CD1c-positive myeloid dendritic cell (primary cell): ENCODE measurements around the gene C19orf67.
"Not testable (repeated sequence)": the region's sequence is repeated elsewhere in the genome, so short reads cannot be mapped to it uniquely, and the experiment has no call there.

Experiments
- DNase-seq: peaks from one replicate; pipeline ENCODE4 v3.0.0-alpha.2; 2016; ENCODE audit errors: extremely low spot score

C19orf67 gene

DNA sequence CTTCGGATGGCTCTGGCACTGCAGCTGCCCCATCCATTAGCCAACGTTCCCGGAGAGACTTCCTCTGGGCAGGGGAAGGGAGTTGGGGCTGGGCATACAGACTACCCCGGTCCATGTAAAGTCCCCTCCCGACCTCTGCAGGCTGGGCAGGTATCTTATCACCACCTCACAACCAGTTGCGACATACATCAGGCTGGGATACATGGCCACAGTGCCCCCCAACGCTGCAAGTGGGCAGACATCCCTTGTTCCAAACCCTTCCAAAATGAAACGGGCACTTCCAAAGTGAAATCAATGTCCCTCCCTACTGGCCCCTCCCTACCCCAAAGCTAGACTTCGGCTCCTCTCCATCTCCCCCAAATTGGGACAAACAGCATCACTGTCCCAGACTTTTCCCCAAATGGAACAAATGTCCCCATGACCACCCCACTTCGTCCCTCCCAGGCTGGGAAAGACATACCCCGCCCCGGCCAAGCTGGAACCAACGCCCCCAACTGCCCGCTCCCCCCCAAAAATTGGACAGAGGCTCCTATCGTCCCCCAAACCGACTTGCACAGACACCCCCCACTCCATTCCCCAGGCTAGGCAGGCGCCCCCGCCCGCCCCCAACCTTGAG, 28.7 kb downstream of the C19orf67 start:
- no peak for DNase-seq

- DNase-seq: no peak
Measured at GRCh38 chr19:14056069-14056666, 29.4 kb downstream of the C19orf67 start.

DNA sequence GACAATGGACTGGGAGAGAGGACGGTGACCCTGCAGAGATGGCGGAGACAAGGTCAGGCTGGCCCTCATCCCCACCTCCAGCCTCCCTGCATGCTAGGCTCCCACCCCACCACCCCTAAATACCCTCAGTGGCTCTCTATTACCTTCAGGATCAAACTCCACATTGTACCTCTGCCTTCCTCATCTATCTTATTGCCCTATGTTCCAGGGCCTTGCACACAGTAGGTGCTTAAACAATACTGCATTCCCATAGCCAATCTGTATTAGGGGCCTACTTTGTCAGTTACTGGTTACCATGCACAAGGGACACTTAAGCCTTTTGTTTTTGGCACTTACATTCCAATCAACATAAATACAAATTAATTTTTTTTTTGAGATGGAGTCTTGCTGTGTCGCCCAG, 30.2 kb downstream of the C19orf67 start:
- DNase-seq: no peak

GRCh38 chr19:14054721-14055120, 30.9 kb downstream of the C19orf67 start:
- DNase-seq: no peak

DNA sequence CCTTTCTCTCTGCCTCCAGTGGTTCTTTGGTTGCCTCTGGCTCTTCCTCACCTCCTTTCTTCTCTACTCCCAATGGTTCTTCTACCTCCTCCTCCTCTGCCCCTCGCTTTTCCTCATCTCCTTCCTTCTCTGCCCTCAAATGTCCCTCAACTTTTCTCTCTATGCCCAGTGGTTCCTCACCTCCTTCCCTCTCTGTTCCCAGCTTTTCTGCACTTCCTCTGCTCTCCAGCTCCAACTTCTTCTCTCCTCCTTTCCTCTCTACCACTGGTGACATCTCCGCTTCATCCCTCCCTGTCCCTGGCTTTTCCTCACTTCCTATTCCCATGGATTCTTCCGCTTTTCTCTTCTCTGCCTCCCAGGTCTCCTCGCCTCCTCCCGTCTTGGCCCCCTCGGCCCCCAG, 31.5 kb downstream of the C19orf67 start:
- DNase-seq: no peak

DNA sequence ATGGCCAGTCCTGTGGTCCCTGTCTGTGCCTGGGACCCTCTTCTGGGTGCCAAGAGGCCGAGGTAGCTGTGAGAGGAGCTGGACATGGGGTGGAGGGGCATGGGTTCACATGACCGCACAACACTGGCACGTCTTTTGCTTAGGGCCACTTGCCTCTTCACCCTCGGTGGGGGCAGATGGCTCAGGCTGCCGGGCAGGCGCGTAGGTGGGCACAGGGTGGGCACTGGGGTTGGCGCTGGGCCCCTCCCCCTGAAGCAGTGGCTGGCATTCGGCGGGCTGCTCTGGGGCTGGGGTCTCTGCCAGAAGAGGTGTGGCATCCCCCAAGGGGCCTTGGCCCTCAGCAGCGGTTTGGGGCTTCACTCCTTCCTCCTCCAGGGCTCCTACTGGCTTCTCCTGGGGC, 32.1 kb downstream of the C19orf67 start:
- DNase-seq: no peak

GRCh38 chr19:14053032-14053431, 32.6 kb downstream of the C19orf67 start:
- DNase-seq: no peak

DNA sequence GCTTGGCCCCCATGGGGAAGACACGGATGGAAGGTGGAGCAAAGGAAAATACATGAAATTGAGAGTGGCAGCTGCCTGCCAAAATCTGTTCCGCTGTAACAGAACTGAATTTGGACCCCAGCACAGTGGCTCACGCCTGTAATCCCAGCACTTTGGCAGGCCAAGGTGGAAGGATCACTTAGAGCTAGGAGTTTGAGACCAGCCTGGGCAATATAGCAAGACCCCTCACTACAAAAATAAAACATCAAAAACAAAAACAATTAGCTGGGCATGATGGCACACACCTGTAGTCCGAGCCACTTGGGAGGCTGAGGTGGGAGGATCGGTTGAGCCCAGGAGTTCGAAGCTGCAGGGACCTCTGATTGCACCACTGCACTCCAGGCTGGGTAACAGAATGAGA, 33.1 kb downstream of the C19orf67 start:
- no peak for DNase-seq

DNA sequence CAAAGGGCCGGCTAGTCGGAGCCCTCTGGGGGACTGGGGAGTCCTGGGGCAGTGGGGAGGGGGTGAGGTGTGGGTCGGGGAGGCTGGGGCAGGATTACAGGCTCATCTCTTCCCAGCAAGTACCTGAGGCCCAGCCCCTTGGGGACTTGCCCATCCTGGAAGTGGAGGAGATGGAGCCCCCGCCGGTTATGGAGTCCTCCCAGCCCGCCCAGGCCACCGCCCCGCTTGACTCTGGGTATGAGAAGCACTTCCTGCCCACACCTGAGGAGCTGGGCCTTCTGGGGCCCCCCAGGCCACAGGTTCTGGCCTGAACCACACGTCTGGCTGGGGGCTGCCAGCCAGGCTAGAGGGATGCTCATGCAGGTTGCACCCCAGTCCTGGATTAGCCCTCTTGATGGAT, 33.6 kb downstream of the C19orf67 start:
- DNase-seq: no peak

GRCh38 chr19:14050961-14051360, 34.6 kb downstream of the C19orf67 start:
- not testable (repeated sequence) for DNase-seq

- DNase-seq: no peak
Measured at GRCh38 chr19:14050512-14050911, 35.1 kb downstream of the C19orf67 start.

- peak; percentile 84 for DNase-seq
Measured at GRCh38 chr19:14048443-14049153, 37.0 kb downstream of the C19orf67 start.

DNA sequence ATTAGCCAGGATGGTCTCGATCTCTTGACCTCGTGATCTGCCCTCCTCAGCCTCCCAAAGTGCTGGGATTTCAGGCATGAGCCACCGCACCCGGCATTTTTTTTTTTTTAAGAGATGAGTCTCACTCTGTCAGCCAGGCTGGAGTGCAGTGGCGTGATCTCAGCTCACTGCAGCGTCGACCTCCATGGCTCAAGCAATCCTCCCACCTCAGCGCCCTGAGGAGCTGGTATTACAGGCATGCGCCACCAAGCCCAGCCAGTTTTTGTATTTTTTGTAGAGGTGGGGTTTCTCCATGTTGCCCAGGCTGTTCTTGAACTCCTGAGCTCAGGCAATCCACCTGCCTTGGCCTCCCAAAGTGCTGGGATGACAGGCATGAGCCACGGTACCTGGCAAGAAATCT, 37.7 kb downstream of the C19orf67 start:
- DNase-seq: not testable (repeated sequence)

DNA sequence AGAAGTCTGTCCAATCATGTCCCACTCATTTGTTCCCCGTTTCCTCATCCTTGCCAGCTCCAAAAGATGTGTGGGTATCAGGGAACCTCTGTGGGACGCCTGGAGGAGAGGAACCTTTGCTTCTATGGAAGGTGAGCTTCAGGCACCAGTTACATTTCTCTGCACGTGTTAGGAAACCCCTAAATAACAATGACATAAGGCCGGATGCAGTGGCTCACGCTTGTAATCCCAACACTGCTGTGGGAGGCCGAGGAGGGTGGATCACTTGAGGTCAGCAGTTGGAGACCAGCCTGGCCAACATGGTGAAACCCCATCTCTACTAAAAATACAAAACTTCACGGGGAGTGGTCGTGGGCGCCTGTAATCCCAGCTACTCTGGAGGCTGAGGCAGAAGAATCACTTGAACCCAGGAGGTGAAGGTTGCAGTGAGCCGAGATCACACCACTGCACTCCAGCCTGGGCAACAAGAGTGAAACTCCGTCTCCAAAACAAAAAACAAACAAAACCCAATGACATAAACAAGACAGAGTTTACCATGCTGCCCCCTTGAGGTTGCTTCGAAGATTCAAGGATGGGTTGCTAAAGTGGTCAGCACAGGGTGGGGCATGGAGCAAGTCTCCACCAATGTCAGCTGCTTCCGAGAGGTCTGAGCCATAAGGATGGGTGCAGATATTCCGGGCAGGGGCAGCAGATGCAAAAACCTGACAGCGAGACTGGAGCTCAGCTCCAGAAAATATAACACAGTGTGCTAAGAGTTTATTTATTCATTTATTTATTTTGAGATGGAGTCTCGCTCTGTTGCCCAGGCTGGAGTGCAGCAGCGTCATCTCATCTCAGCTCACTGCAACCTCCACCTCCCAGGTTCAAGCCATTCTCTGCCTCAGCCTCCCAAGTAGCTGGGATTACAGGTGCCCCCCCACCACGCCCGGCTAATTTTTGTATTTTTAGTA, 42.6 kb downstream of the C19orf67 start:
- peak; percentile 79 for DNase-seq

- no peak for DNase-seq
Measured at GRCh38 chr19:14039181-14039580, 46.4 kb downstream of the C19orf67 start.

GRCh38 chr19:14035706-14036105, 49.9 kb downstream of the C19orf67 start:
- no peak for DNase-seq

GRCh38 chr19:14035159-14035558, 50.4 kb downstream of the C19orf67 start:
- DNase-seq: not testable (repeated sequence)

- DNase-seq: no peak
Measured at GRCh38 chr19:14033946-14034345, 51.6 kb downstream of the C19orf67 start.

- DNase-seq: peak; percentile 77
Measured at GRCh38 chr19:14031719-14032480, 53.7 kb downstream of the C19orf67 start, which contains the start of gene IL27RA. Gene IL27RA (plus strand): TSS chr19:14031762. CDS start chr19:14031873, 111 bp downstream.
